ENCODE data around the gene KIFC1. TPM values are rescaled to one million over a fixed set of nuclear protein-coding genes. Genes with fewer than 3 reads are reported as not detected.
A peak's percentile ranks its signal among the peaks of the same experiment; 100 is the strongest.

KIFC1 gene
- total RNA-seq, 2 donors from 2014 or later: 56.6 to 94.3 TPM

DNA sequence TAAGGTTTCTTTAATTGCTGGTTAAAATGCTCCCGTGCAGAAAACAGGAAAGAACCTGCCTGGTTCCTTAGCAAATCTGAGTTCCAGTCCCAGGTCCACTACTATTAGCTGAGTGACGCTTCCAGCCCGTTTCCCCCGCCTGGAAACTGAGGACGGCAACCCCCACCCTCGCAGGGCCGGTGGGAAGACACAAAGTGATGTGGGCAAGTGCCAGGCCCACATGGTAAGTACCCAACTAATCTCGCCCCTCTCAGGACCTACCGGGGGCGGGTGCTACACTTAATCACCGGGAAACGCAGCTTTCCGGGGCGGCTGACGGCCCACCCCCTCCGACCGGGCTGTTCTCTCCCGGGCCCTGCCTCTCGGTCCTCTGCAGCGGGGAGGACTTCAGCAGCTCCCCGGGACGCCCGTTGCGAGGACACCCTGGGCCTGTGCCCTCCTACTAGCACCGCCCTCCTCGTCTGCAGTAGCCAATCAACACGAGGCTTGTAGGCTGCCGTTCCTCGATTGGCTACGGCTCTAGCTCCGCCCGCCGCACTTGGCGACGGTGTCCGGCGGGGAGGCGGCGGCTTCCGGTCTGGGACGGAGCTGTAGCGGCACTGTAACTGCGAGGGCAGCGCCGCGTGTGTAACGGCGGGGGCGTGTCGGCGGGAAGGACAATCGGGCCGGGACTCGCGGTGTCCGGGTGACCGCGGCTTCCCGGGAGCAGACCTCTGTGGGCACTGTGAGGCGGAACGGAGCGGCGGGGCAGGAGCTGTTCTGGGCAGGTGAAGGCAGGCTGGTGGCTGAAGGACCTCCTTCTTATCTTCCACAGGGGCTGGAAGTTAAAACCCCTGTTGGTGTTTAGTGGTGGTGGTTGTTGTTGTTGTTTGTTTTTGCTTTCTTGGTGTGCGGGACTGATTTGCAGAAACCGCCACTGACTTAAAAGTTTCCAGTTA is 62.7 kb downstream of the KIFC1 start, which contains the start of gene ZBTB9:
ZBTB9 (plus strand) TSS at position 568 of the 938 bp plus-strand sequence. CDS start 525 bp downstream, outside the sequence.
- peak within 1 kb of the TSS; percentile 75 for H3K9ac ChIP-seq (ENCODE audit: extremely low read depth, low read length, poor library complexity, severe bottlenecking)
- peak within 1 kb of the TSS; percentile 97 for H3K4me3 ChIP-seq (ENCODE audit: low read length)
- H3K36me3 ChIP-seq (ENCODE audit: control insufficient read depth, insufficient read depth, low read length): peaks cover 29% of the 10 kb centered on the region
- Mint-ChIP-seq H3K4me1 (peaks cover 11% of the 10 kb centered on the region), H3K9me3 (no peaks in the 10 kb centered on the region), H3K27ac (peak within 1 kb of the TSS; percentile 91), H3K27me3 (ENCODE audit: insufficient read depth) (peaks cover 4% of the 10 kb centered on the region), H3K36me3 (ENCODE audit: low read depth) (peaks cover 27% of the 10 kb centered on the region), H3K4me3 (peak within 1 kb of the TSS; percentile 92)
- WGBS, 2 experiments (ENCODE audit: insufficient coverage in 1 of 2, insufficient read length in 1 of 2): 0 to 1% methylated on average over 35 to 65 of the region's 65 CpGs
- H3K27me3 ChIP-seq (ENCODE audit: control insufficient read depth, insufficient read depth, low read length, poor library complexity, severe bottlenecking): no peaks in the 10 kb centered on the region
- TF ChIP-seq, protein P1, sequence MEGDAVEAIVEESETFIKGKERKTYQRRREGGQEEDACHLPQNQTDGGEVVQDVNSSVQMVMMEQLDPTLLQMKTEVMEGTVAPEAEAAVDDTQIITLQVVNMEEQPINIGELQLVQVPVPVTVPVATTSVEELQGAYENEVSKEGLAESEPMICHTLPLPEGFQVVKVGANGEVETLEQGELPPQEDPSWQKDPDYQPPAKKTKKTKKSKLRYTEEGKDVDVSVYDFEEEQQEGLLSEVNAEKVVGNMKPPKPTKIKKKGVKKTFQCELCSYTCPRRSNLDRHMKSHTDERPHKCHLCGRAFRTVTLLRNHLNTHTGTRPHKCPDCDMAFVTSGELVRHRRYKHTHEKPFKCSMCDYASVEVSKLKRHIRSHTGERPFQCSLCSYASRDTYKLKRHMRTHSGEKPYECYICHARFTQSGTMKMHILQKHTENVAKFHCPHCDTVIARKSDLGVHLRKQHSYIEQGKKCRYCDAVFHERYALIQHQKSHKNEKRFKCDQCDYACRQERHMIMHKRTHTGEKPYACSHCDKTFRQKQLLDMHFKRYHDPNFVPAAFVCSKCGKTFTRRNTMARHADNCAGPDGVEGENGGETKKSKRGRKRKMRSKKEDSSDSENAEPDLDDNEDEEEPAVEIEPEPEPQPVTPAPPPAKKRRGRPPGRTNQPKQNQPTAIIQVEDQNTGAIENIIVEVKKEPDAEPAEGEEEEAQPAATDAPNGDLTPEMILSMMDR (conservative IDR thresholded peaks at IDR 0.05): no peak
- H3K27ac ChIP-seq (ENCODE audit: low read depth, low read length): no peak within 1 kb of the TSS
- no peaks in the 10 kb centered on the region for H3K9me3 ChIP-seq (ENCODE audit: control insufficient read depth, low read length)
- no peaks in the 10 kb centered on the region for H3K4me1 ChIP-seq (ENCODE audit: control insufficient read depth, insufficient read depth, low read length)
- DNase-seq: peak; percentile 99

- Histone ChIP-seq H3K4me3 (ENCODE audit: low read length) (peak overlapping the region; percentile 97), H3K4me1 (ENCODE audit: control insufficient read depth, insufficient read depth, low read length) (no peaks in the 10 kb centered on the region), H3K9ac (ENCODE audit: extremely low read depth, low read length, poor library complexity, severe bottlenecking) (peak overlapping the region; percentile 75), H3K27ac (ENCODE audit: low read depth, low read length) (no peak overlapping the region), H3K36me3 (ENCODE audit: control insufficient read depth, insufficient read depth, low read length) (peaks cover 24% of the 10 kb centered on the region), H3K27me3 (ENCODE audit: control insufficient read depth, insufficient read depth, low read length, poor library complexity, severe bottlenecking) (no peaks in the 10 kb centered on the region), H3K9me3 (ENCODE audit: control insufficient read depth, low read length) (no peaks in the 10 kb centered on the region)
- Mint-ChIP-seq H3K9me3 (no peaks in the 10 kb centered on the region), H3K4me1 (peaks cover 11% of the 10 kb centered on the region), H3K4me3 (peak overlapping the region; percentile 92), H3K36me3 (ENCODE audit: low read depth) (peaks cover 23% of the 10 kb centered on the region), H3K27me3 (ENCODE audit: insufficient read depth) (peaks cover 10% of the 10 kb centered on the region), H3K27ac (peak overlapping the region; percentile 91)
- DNase-seq: no peak
- TF ChIP-seq, protein P1 (conservative IDR thresholded peaks at IDR 0.05): no peak
- 66 to 74% methylated on average over 14 to 16 of the region's 16 CpGs for WGBS, 2 experiments (ENCODE audit: insufficient coverage in 1 of 2, insufficient read length in 1 of 2)
These were observed 63.4 kb downstream of the KIFC1 start for GRCh38 chr6:33455051-33455450.

GRCh38 chr6:33456156-33456555 is 64.5 kb downstream of the KIFC1 start:
- H3K4me3 Mint-ChIP-seq: peak overlapping the region; percentile 92
- Histone ChIP-seq H3K36me3 (ENCODE audit: control insufficient read depth, insufficient read depth, low read length) (peaks cover 23% of the 10 kb centered on the region), H3K9ac (ENCODE audit: extremely low read depth, low read length, poor library complexity, severe bottlenecking) (no peak overlapping the region), H3K27me3 (ENCODE audit: control insufficient read depth, insufficient read depth, low read length, poor library complexity, severe bottlenecking) (no peaks in the 10 kb centered on the region), H3K27ac (ENCODE audit: low read depth, low read length) (no peak overlapping the region), H3K4me1 (ENCODE audit: control insufficient read depth, insufficient read depth, low read length) (no peaks in the 10 kb centered on the region), H3K4me3 (ENCODE audit: low read length) (no peak overlapping the region), H3K9me3 (ENCODE audit: control insufficient read depth, low read length) (no peaks in the 10 kb centered on the region)
- WGBS, 2 experiments (ENCODE audit: insufficient coverage in 1 of 2, insufficient read length in 1 of 2): 96 to 98% methylated on average over 12 of the region's 12 CpGs
- peaks cover 10% of the 10 kb centered on the region for H3K27me3 Mint-ChIP-seq (ENCODE audit: insufficient read depth)
- TF ChIP-seq, protein P1 (conservative IDR thresholded peaks at IDR 0.05): no peak
- peaks cover 11% of the 10 kb centered on the region for H3K4me1 Mint-ChIP-seq
- H3K36me3 Mint-ChIP-seq (ENCODE audit: low read depth): peaks cover 23% of the 10 kb centered on the region
- H3K9me3 Mint-ChIP-seq: no peaks in the 10 kb centered on the region
- no peak overlapping the region for H3K27ac Mint-ChIP-seq
- no peak for DNase-seq

All from endodermal cell (in vitro differentiated cells).